ENCODE data around the gene MGST2.
A peak's percentile ranks its signal among the peaks of the same experiment; 100 is the strongest.

The MGST2 gene

DNA sequence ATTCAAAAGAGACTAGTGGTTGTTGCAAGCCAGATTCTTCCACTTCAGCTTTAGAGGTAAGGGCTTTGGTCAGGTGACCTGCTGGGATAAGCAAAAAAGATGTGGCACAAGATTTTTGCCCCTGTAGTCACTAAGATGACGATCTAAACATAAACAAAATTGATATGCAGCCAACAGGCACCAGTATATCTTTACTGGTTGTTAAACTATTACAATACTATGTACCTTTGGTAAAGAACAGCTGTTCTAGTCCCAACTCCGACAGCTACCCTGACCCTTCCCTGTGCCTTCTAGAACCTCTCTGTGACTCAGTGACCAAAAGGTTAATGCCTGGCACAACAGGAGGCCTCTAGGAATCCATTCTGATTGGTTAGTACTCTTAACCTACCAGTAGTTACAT is 59.6 kb downstream of the MGST2 start:
- DNase-seq, result no peak
- intact Hi-C loops (cut with DNase I), result no loop called here

DNA sequence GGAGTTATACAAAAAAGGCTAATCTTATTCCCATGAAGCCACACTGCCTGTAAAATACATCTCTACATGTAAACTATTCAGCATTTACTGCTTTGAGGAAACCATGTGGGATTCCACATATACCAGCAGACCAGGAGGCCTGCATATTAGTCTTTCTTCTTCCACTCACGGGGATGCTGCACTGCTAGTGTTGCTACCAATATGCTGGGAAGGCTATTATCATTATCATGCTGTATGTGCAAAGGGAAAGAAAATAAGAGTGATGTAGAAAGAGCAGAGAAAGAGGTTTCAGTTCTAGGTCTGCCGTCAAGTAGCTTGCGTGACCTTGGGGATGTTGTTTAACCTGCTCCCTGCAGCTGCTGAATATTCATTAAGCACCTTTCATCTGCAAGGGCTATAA is 61.0 kb downstream of the MGST2 start:
- intact Hi-C loops (cut with DNase I), result no loop called here
- no peak for DNase-seq

DNA sequence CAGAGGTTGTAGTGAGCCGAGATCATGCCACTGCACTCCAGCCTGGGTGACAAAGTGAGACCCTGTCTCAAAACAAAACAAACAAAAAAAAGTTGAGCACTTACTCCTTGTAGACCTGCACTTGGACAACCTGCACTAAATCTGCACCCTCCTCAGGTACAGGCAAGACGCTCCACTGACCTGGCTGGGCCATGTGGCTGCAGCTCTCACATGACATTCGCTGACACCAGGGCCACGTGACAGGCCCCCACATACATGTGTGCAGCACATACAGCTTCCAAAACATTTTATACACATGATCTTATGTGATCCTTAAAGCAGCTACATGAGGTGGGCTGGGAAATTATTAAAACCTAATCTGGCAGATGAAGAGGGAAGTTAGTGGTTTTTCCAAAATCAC is 62.5 kb downstream of the MGST2 start:
- intact Hi-C loops (cut with DNase I), result no loop called here
- no peak for DNase-seq

DNA sequence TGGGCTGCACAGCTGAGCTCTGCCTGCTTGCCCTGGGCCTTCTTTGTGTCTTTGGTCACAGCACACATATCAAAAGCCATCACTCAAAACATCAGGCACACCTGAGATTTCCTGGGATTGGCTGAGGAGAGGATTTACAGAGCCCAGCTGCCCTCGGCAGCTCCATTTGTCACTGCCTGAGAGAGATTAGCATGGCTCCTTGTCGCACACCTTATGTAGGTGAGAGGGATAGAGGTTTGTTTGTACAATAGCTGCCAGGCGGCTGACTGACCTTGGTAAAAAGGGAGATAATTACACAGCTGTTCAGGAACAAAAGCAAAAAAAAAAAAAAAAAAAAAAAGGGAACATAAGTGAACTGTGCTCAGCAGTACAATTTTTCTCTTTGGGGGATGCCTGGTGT is 63.2 kb downstream of the MGST2 start:
- intact Hi-C loops (cut with DNase I), result no loop called here

DNA sequence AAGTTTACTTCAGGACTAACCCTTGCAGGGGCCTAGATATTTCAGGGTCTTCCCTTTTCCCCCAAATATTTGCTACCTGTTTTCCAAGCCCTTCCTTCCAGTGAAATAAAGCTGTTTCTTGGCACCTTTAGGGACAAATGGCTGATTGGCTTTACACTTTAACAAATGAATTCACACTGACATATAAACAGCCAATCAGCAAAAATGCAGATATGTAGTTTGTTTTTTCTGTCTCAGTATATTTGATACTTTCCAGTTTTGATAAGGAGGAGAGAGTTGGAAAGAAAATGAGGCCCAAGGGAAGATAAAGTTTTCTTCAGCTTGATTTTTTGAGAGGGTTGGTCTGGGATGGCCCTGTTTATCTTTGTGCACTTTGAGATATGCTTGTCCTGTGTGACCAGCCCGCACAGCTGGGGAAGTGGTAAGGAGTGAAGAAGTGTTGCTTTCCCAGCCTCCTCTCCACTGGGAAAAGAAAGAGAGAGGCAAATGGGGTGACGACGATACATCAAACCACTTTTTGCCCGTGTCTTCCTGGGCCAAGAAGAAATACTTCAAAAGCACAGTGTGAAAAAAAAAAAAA is 67.5 kb downstream of the MGST2 start:
- intact Hi-C loops (cut with DNase I), result loop anchor here (5.0 to 10.0 kb wide), 2 partner anchors 272 to 519 kb away; no protein-coding TSS in a partner anchor
- DNase-seq, result no peak

More for the DNA sequence above, 63.2 kb downstream of the MGST2 start:
- DNase-seq, result no peak

DNA sequence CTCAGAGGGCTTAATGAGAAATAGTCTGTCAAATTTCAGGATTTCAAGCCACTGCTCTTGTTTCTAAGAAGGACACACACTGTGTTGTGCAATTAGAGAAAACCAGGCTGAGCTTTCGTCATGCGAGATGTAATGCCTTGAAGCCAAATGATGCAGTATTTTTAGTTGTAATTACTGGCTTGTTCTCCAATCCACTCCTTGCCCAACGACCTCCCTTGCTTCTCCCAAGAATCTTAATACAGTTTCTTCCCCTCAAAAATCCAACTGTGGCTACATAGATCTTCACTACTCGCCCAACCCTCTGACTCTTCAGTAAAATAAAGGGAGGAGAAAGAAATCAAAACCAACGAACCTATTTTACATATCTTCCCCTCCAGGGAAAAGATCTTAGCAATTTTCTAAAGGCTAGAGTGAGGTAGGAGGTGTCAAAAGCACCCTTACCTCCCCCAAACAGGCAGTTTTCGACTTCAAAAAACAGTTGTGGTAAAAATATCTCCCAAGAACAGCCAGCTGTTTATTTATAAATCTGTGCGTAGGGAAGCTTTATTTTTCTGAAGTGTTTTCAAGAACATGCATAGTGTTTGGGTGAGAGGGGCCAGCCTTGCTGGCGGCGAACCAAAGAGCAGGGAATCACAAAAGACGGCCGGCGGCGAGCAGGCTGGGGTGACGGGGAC is 68.7 kb downstream of the MGST2 start:
- intact Hi-C loops (cut with DNase I), result loop anchor here (5.0 to 10.0 kb wide), 2 partner anchors 270 to 518 kb away; no protein-coding TSS in a partner anchor
- DNase-seq, result peak in 1 of 42 donors; percentile 25

DNA sequence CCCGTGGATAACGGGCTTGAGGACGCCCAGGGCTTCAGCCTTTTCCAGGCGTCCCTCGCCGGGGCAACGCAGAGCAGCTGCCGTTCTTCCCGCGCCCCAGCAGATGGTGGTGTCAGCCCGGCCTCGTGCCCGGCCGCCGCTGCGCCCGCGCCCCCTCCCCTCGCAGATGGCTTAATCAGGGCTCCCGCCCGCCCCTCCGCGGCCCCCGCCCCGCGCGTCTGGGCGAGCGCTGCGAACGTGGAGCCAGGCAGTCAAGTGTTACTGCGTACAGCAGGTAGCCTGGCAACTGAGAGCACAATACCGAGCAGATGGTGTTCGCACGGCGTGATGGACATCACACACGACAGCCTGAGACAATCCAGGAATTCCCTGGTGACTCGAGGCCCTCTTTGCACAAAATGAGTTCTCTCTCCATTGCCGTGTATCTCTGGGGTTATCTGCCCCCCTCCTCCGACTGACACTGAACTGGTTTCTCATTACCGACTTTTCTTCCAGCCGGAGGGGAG is 69.3 kb downstream of the MGST2 start:
- intact Hi-C loops (cut with DNase I), result loop anchor here (5.0 to 10.0 kb wide), 3 partner anchors 270 to 517 kb away; partner anchors contain the start of gene MAML3
- peak; percentile 68 to 96 (median 91) for DNase-seq

DNA sequence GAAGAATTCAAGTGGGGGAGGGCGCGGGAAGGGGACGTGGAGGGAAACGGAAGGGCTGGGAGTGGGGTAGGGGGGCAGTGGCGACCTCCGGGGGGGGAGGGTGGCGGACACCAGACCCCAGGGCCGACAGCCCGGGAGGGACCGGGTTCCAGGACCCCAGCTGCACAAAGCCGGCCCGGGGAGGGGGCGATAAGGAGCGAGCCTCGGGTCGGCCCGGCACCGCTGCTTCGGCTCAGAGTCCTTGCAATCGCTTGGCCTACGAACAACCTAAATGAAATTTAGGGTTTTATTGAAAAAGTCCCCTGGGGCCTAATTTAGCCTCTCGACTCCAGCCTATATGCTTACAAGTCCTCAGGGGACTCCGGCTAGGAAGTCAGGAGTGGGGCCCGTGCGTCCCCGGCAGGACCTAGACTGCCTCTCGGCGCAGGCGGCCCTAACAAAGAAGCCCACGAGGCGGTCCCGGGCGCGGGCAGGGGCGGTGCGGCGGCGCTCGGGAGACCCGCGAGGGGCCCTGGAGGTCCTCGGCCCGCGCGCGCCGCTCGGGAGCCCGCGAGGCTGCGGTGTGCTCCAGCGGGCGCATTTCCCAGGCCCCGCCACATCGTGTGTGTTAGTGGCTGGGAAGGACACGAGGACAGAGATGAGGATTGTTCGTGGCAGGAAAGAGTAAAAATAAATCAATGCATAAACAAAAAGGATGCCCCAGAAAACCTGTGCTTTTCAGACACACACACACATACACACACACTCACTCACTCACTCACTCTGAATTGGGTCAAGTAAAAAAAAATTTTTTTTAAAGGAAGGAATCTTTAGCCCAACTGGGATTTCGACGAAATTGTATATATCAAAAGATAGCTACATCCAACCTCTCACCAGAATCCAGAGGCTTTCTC is 70.0 kb downstream of the MGST2 start:
- intact Hi-C loops (cut with DNase I), result loop anchor here (5.0 to 10.0 kb wide), 2 partner anchors 269 to 417 kb away; partner anchors contain the start of gene MAML3
- DNase-seq, result peak in 33 of 42 donors; percentile 21 to 70 (median 41)

DNA sequence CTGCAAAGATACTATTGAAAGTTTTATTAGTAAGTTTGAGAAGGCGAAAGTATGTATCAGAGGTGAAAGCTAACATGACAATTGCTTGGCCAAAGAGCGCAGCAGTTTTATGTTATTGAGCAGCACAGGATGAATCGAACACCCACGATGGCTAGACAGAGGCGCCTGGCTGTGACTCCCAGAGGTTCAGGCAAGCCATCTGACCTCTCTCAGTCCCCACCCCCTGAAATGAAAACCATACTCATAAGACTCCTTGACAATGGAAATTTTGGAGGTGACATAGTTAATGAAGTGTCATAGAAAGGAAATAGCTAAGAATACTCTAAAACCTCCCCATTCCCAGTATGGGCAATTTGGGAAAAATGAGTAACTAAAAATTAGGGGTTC is 70.6 kb downstream of the MGST2 start:
- DNase-seq, result no peak
- intact Hi-C loops (cut with DNase I), result loop anchor here (5.0 to 10.0 kb wide), 2 partner anchors 269 to 416 kb away; partner anchors contain the start of gene MAML3

DNA sequence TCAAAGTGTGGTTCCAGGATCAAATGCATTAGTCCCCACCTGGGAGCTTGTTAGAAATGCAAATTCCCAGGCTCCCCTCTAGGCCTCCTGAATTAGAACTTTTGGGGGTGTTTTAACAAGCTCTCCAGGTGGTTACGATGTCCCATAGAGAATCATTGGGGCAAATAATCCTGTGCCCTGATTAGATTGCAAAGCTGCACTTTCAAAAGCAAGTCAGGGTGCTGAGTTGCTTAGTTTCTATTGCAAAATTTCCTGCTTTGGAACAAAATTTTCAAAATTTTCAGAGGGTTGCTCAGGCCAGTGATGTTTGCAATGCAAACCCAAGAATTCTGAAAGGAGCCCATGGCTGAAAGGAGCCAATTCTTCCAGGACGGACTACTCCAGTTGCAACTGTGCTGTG is 71.0 kb downstream of the MGST2 start:
- no peak for DNase-seq
- intact Hi-C loops (cut with DNase I), result loop anchor here (5.0 to 10.0 kb wide), 2 partner anchors 268 to 416 kb away; partner anchors contain the start of gene MAML3

DNA sequence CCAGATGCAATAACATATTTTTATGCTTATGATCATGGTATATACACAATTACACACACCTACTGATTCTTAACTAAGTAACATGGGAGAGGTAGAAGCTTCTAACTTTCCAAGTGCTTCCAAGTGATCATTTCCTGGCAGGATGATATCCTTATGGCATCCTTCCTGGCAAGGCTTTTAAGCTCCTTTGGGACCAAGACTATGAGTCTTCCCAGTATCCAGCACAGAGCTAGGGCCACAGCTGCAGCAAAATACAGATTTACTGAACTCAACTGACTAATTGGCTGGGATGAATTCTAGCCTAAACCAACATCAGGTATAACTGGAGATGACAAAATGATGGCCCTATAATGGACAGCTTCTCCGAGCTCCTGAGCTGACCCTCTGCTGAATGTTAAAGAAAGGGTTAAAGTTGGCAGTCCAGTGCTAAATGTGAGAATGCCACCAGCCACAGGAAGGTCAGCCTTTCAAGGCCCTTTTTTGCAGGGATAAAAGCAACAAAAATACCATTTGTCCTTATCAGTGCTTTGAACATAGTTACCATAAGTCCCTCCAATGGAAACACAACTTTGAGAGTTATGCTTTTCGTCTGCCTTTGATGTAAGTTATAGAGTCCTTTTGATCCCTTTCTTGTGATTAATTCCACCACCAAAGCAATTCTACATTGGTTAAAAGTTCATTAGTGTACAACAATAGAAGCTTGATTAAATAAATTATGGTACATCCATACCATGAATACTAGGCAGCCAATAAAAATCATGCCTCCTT is 73.4 kb downstream of the MGST2 start:
- intact Hi-C loops (cut with DNase I), result loop anchor here (5.0 to 10.0 kb wide), 2 partner anchors 266 to 413 kb away; partner anchors contain the start of gene MAML3
- DNase-seq, result no peak

DNA sequence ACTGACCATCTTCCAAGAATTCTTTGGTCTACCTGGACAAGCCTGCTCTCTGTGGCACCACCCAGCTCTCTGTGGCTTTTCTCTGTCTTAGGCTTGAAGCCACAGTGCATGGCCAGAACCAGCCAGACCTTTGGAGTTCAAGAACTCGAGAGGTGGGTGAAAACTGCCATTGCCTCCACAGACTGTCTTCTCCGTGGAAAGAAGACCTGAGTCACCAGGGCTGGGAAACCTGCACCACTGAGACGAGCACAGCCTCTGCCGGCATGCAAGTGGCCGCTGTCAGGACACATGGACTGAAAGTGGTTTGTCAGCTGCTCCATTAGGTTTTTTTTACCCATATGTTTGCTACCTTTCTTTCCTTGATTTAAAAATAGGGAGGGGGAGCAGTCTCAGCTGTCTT is 74.5 kb downstream of the MGST2 start:
- peak in 25 of 42 donors; percentile 8 to 64 (median 38) for DNase-seq
- intact Hi-C loops (cut with DNase I), result no loop called here

DNA sequence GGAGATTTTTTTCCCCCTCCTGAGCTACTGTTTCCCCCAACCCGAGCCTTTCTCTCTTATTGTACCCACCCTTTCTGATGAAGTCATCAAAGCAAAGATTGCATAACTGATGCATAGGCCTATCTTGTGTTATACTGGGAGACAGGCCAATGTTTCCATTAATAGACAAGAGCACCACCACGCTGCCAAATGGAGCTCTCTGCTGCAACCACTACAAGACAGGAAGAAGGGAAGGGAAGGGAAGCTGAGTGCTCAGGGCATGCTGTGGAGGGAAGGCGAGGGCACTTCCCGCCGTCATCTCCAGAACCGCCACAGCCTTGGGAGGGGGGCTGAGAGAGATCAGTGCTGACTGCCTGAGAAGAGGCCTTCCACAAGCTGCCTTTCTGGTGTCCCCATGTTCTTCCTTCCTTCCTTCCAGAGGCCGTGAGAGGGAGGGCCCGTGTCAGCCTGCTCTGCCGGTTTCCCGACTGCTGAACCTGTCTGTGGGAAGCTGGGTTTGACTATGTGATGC is 75.0 kb downstream of the MGST2 start:
- intact Hi-C loops (cut with DNase I), result no loop called here

DNA sequence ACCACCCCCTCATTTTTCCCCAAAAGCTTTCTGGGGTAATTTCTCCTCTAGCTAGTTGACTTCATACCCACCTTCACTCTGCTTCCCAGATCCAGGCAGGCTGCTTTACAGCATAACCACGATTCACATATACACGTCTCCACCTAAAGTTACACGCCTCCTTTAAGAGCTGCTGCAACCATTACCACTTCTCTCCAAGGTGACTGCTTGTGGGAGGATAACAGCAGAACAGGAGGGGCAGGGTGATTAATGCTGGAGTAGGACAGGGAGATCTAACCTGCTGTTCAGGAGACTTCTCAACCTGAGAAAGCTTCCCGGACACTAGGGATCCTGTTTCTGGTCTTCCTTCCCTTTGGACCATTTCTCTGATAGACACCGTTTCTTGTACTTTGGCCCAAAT is 77.4 kb downstream of the MGST2 start:
- peak in 22 of 42 donors; percentile 21 to 79 (median 52) for DNase-seq
- intact Hi-C loops (cut with DNase I), result no loop called here

More for the DNA sequence above, 75.0 kb downstream of the MGST2 start:
- peak in 41 of 42 donors; percentile 24 to 90 (median 68) for DNase-seq

DNA sequence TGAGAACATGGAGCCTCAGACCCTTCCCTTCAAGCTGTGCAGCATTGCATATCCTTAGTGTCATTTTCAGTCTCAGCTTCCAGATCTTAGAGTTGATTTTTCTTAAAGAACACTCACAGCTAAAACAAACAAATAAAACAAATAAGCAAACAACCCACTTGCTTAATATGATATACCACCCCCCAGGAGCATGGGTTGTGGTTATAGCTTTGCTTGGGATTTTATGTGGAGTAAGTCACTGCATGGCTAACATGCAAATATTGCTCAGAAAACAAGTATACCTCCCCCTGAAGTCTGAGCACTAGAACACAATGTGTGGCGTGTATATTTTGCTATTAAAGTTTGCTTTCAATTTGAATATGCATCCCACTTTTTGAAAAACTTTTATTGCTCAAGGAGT is 78.6 kb downstream of the MGST2 start:
- intact Hi-C loops (cut with DNase I), result no loop called here

DNA sequence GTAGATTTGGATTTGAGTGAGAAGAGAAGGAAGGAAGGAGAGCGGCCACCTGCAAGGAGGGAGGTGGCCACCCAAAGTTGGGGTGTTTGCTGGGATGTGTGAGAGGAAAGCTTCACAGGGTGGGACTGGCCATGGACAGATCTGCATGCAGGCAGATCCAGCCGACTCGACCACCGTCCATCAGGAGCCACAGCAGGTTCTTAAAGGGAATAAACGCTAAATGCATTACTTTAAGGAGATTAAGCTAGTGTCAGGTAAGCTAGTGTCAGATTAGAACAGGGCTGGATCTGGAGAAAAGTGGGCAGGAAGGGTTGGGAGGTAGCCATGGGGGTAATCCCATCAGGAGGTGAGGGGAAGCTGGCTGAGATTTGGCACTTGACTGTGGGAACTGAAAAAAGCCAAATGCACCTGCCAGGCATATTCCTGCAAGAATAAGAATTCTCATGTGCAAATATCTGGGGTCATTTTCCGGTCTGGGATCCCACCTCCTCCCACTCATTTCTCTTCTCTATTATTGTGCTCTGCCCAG is 79.6 kb downstream of the MGST2 start:
- intact Hi-C loops (cut with DNase I), result no loop called here
- DNase-seq, result no peak

More for the DNA sequence above, 78.6 kb downstream of the MGST2 start:
- DNase-seq, result no peak

DNA sequence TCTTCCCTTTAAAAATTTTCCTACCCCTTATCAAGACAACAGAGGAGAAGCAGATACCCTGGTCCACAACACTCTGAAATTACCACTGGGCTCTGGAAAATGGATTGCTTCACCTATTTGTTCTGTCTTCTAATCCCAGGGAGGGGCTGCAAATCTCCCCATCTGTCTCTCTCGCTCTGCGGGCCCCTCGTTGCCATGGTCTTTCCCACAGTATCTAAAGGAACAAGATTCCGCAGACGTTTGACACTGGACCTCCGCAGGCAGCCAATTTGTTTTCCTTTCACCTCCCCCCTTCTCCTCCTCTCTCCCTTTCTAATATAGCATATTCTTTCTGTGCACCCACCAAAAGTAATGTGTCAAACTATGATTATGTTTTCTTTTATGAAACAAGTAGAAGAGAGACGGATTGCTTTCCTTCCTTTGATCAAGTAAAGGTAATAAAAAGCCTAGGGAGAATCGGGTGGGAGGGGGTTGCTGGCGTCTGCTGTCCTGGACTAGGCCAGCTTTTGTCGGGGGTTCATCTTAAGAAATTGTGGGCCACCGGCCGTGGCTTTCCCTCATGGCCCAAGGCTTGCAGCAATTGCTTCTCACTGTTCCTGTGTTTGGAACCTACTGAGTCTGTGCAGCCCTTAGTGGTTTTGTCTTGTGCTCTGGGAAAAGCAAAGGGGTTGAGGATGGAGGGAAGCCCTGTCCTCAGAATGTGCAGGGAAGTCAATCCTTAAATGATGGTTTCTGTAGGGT is 81.0 kb downstream of the MGST2 start:
- intact Hi-C loops (cut with DNase I), result no loop called here
- DNase-seq, result peak in 1 of 42 donors; percentile 3

Measured in head of caudate nucleus (tissue), 42 donors.